Hematopoietic multipotent progenitor cell treated with erythropoietin and hydrocortisone succinate and interleukin-3 and kit ligand, for 6 days (in vitro differentiated cells): Measurements from ENCODE around the gene SLCO1A2.

ENCODE experiments used
- DNase-seq: peaks from one replicate; pipeline ENCODE4 v3.0.0-alpha.2; 2015

Gene SLCO1A2

GRCh38 chr12:21324551-21324950 is 10.2 kb downstream of the SLCO1A2 start:
- DNase-seq: no peak

- no peak for DNase-seq
Observed at GRCh38 chr12:21323736-21324135, 11.0 kb downstream of the SLCO1A2 start.

- DNase-seq: no peak
Observed at GRCh38 chr12:21308785-21309184, 25.9 kb downstream of the SLCO1A2 start.

DNA sequence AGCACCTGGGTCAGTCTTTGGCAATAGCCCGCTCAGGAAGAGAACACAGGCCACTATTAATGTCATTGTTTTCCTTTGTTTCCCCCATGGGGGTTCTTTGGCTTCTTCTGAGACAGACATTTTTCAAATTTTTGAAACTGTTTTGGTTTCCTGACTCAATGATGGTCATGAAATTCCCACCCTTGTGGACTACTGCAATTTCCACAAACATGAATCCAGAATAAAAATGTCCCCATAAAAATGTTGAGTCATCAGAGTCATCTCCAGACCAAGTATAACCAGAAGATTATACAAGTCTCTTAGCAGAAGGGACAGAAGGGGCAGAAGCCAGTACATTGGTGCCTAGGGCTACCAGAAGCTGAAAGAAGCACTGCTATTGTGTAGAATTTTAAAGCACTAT is 29.1 kb downstream of the SLCO1A2 start:
- DNase-seq: no peak

GRCh38 chr12:21300632-21301031 is 34.1 kb downstream of the SLCO1A2 start:
- no peak for DNase-seq

GRCh38 chr12:21296751-21297406 is 37.8 kb downstream of the SLCO1A2 start:
- DNase-seq: peak; percentile 37

DNA sequence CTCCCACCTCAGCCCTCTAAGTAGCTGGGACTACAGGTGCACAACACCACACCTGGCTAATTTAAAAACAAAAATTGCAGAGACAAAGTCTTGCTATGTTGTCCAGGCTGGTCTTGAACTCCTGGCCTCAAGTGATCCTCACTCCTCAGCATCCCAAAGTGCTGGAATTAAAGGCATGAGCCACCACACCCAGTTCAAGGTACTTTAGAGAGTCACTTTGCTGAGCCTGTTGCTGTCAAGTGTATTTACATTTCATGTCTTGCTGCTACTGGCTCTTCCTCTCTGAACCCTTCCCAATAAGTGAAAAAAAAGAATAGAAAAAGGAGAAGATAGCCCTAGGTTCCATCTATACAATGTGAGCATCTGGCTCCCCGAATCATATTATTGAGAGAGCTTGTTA is 38.4 kb downstream of the SLCO1A2 start:
- no peak for DNase-seq

GRCh38 chr12:21294176-21294575 is 40.5 kb downstream of the SLCO1A2 start:
- DNase-seq: no peak

GRCh38 chr12:21292111-21292510 is 42.6 kb downstream of the SLCO1A2 start:
- no peak for DNase-seq

GRCh38 chr12:21289698-21290097 is 45.0 kb downstream of the SLCO1A2 start:
- DNase-seq: no peak

GRCh38 chr12:21276826-21277225 is 57.9 kb downstream of the SLCO1A2 start:
- no peak for DNase-seq

GRCh38 chr12:21265932-21266331 is 68.8 kb downstream of the SLCO1A2 start:
- peak; percentile 21 for DNase-seq

DNA sequence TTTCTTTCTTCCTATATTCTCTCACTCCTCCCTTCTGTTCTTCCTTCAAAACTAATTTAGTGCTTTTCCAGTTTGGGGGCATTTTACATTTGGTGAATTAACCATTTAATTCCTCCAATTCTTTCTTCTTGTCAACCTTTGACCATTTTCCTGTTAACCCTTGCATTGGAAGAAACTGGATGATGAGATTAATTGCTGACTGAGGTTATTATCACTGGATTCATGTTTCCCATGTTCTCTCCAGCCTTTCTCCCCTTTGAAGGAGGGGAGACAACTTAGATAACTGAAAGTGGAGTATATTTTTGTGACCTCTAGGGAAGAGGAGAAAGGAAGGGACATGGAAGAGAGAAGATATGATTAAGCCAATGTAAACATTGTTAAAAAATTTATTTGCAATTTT is 70.5 kb downstream of the SLCO1A2 start:
- DNase-seq: no peak

GRCh38 chr12:21257172-21257571 is 77.5 kb downstream of the SLCO1A2 start:
- DNase-seq: no peak

DNA sequence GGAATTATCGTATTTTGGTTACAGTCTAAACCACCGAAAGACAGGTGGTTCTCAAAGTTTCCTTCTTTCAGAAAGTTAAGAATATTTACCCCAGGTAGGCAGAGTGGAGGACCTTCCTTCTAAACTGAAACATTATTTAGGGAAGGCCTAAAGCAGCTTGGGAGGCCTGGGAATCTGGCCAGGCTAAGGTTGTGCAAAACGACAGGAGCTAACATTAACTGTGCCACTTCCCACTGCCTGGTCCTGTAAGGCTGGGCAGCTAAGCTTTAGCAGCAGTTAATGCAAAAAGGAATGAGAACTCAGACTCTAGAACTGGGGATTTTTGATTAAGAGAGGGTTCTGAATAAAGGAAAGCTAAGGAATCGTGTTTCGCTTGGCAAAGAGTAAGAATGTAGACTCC is 82.6 kb downstream of the SLCO1A2 start:
- DNase-seq: no peak

DNA sequence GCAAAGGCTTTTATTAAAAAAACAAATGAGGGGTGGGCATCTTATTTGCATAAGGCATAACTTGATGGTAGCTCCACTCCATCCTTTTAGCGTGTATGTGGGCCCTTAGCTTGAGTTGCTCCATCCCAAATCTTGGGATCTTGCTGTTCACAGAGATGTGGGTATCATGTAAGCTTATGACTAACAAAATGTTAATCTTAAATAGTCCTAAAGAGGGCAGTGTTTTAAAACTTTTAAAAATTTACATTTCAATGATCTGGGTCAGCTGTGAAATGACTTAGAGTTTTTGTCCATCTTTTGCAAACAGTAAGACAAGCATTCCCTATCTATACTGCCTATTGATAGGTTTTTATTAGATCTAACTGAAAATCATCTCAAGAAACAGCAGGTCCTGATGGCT is 86.0 kb downstream of the SLCO1A2 start:
- DNase-seq: peak; percentile 32

DNA sequence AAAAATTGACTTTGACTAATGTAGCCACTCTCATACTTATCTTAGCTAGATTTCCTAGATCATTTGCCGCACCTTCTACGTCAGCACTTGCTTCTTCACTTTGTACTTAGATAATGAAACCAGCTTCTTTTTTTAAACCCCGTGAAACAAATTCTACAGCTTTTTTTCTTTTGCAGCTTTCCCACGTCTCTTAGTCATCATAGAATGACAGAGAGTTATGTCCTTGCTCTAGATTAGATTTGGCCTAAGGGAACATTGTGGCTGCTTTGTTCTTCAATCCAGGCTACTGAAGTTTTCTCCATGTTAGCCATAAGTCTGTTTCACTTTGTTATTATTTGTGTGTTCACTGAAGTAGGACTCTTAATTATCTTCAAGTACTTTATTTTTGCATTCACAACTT is 94.9 kb downstream of the SLCO1A2 start:
- DNase-seq: no peak

GRCh38 chr12:21234395-21234794 is 100.3 kb downstream of the SLCO1A2 start:
- DNase-seq: no peak

GRCh38 chr12:21223930-21224329 is 110.8 kb downstream of the SLCO1A2 start:
- DNase-seq: no peak

DNA sequence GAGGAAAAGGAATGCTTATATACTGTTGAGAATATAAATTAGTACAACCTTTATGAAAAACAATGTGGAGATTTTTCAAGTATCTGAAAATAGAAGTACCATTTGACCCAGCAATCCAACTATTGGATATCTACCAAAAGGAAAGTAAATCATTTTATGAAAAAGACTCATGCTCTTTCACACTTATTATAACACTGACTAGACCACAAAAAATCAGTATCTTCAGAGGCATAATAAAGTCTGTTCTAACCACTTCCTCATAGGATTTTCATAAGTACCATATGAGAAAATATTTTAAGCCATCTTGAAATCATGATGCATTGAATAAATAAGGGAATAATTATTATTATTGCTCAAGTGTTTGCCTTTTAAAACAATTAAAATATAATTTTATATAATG is 112.9 kb downstream of the SLCO1A2 start:
- no peak for DNase-seq

- DNase-seq: no peak
Observed at GRCh38 chr12:21221072-21221471, 113.6 kb downstream of the SLCO1A2 start.

DNA sequence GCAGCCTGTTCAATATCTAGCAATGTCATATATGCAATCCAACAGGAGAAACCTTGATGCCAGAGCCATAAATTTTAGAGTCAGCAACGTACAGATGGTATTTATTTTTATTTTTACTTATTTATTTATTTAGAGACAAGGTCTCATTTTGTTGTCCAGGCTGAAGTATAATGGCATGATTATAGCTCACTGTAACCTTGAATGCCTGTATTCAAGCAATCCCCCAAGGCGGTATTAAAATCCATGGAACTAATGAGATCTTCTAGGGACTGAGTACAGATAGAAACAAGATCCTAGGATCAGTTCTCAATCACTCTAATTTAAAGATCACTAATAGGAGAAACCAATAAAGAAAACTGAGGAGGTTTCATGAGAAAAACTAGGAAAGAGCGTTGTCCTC is 114.5 kb downstream of the SLCO1A2 start:
- DNase-seq: no peak

DNA sequence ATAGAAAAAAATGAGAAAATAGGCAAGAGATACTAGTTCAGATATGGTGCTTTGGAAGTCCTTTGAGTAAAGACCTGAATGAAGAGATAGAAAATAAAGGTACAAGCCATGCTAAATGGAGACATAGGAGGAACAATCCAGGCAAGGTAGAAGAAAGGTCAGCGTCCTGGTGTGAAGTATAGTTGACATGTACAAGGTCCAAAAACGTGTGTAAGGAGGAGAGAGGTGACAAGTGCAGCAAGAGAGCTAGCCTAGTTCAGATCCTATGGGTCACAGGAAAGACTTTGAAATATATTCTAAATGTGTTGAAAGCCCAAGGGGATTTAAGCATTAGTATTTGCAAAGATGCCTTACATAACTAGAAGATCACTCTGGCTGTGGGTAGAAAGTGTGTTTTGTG is 115.5 kb downstream of the SLCO1A2 start:
- no peak for DNase-seq
